Body of pancreas (tissue), 4 donors: ENCODE results near the gene RINL.

Source experiments
- CTCF ChIP-seq, 7 experiments: fragments of 450-650 bp in 4 of 7; fragments of 200-600 bp in 3 of 7; sonication (generic) in 3 of 7; IDR thresholded peaks; one replicate each; pipeline ENCODE4 v1.5.1; 2016 to 2019; ENCODE audit warnings: antibody characterized with exemption in 7 of 7
- POLR2A ChIP-seq, 3 donors: fragments of 450-650 bp; IDR thresholded peaks; one replicate each; pipeline ENCODE4 v1.6.1; 2016; ENCODE audit warnings: antibody characterized with exemption in 3 of 3, mild to moderate bottlenecking in 2 of 3

- TF ChIP-seq CTCF (IDR thresholded peaks at IDR 0.05): no peak
- no peak for TF ChIP-seq POLR2A (IDR thresholded peaks at IDR 0.05)
Measured at GRCh38 chr19:38892841-38893240, 14.8 kb upstream of the RINL start.
